Measurements from ENCODE around the gene CFAP54. TPM values are rescaled to one million over a fixed set of nuclear protein-coding genes. Genes with fewer than 3 reads are reported as not detected.
A peak's percentile ranks its signal among the peaks of the same experiment; 100 is the strongest.

CFAP54 gene
- total RNA-seq, 1 donor from 2014 or later = 9.7 TPM

GRCh38 chr12:96881608-96882007 lies 392.2 kb downstream of the CFAP54 start:
- no peak for DNase-seq (ENCODE audit: low read depth in 2 of 2)

- peak in 1 of 2 donors; percentile 66 for DNase-seq (ENCODE audit: low read depth in 2 of 2)
Observed at GRCh38 chr12:96882862-96883261, 393.5 kb downstream of the CFAP54 start.

- no peak for DNase-seq (ENCODE audit: low read depth in 2 of 2)
Observed at GRCh38 chr12:96883571-96883970, 394.2 kb downstream of the CFAP54 start.

GRCh38 chr12:96886998-96887677 lies 397.8 kb downstream of the CFAP54 start:
- DNase-seq (ENCODE audit: low read depth in 2 of 2) = peak in 1 of 2 donors; percentile 39

GRCh38 chr12:96889273-96889933 lies 400.0 kb downstream of the CFAP54 start:
- peak; percentile 46 to 87 for DNase-seq (ENCODE audit: low read depth in 2 of 2)

GRCh38 chr12:96890331-96890730 lies 401.0 kb downstream of the CFAP54 start:
- DNase-seq (ENCODE audit: low read depth in 2 of 2) = no peak

- no peak for DNase-seq (ENCODE audit: low read depth in 2 of 2)
Observed at GRCh38 chr12:96892104-96892503, 402.7 kb downstream of the CFAP54 start.

- DNase-seq (ENCODE audit: low read depth in 2 of 2) = no peak
Observed at GRCh38 chr12:96897421-96897820, 408.0 kb downstream of the CFAP54 start.

- DNase-seq (ENCODE audit: low read depth in 2 of 2) = no peak
Observed at GRCh38 chr12:96901175-96901574, 411.8 kb downstream of the CFAP54 start.

GRCh38 chr12:96902076-96902475 lies 412.7 kb downstream of the CFAP54 start:
- no peak for DNase-seq (ENCODE audit: low read depth in 2 of 2)

GRCh38 chr12:96906498-96906848 lies 417.1 kb downstream of the CFAP54 start:
- no peak for DNase-seq (ENCODE audit: low read depth in 2 of 2)

GRCh38 chr12:96906849-96907670 lies 417.7 kb downstream of the CFAP54 start, which contains the start of gene NEDD1:
NEDD1 (plus strand) TSS chr12:96907257; CDS start chr12:96909760, 2,503 bp downstream.
- peak; percentile 85 to 86 for DNase-seq (ENCODE audit: low read depth in 2 of 2)

GRCh38 chr12:96907671-96908422 lies 418.5 kb downstream of the CFAP54 start:
- peak; percentile 47 for DNase-seq (ENCODE audit: low read depth in 2 of 2)

- no peak for DNase-seq (ENCODE audit: low read depth in 2 of 2)
Observed at GRCh38 chr12:96908423-96908675, 419.0 kb downstream of the CFAP54 start.

- no peak for DNase-seq (ENCODE audit: low read depth in 2 of 2)
Observed at GRCh38 chr12:96912261-96912660, 422.9 kb downstream of the CFAP54 start.

- DNase-seq (ENCODE audit: low read depth in 2 of 2) = no peak
Observed at GRCh38 chr12:96912943-96913342, 423.6 kb downstream of the CFAP54 start.

- no peak for DNase-seq (ENCODE audit: low read depth in 2 of 2)
Observed at GRCh38 chr12:96919510-96920210, 430.3 kb downstream of the CFAP54 start.
